SU-DHL-6 (cell line): ENCODE data around the gene CYB5B.

Experiments
- CTCF ChIP-seq: fragments of 200-600 bp; sonication (generic); IDR thresholded peaks from one replicate; pipeline ENCODE4 v1.5.1; 2017; ENCODE audit warnings: antibody characterized with exemption, mild to moderate bottlenecking, low read length, moderate library complexity; ENCODE audit not compliant: insufficient read depth, poor library complexity, severe bottlenecking
- EZH2phosphoT487 ChIP-seq: fragments of 200-600 bp; sonication (generic), shearing (Covaris generic); conservative IDR thresholded peaks from 2 replicates; pipeline ENCODE4 v1.6.1; 2018; ENCODE audit warnings: mild to moderate bottlenecking, antibody characterized with exemption, low read length, moderate library complexity, mixed read lengths

GRCh38 chr16:69498926-69499325, 74.5 kb downstream of the CYB5B start:
- TF ChIP-seq CTCF = no peak
- TF ChIP-seq EZH2phosphoT487 = no peak
